ENCODE results near the gene FGGY. TPM values are rescaled to one million over a fixed set of nuclear protein-coding genes. Genes with fewer than 3 reads are reported as not detected.

The FGGY gene
- total RNA-seq, 2 donors from 2014 or later, result 14.1 to 14.8 TPM

- H3K36me3 Mint-ChIP-seq (ENCODE audit: low read depth), result peaks cover 1% of the 10 kb centered on the region
- Histone ChIP-seq H3K36me3 (ENCODE audit: control insufficient read depth, insufficient read depth, low read length) (no peaks in the 10 kb centered on the region), H3K27ac (ENCODE audit: low read depth, low read length) (no peak overlapping the region), H3K9ac (ENCODE audit: extremely low read depth, low read length, poor library complexity, severe bottlenecking) (no peak overlapping the region), H3K4me1 (ENCODE audit: control insufficient read depth, insufficient read depth, low read length) (no peaks in the 10 kb centered on the region), H3K9me3 (ENCODE audit: control insufficient read depth, low read length) (no peaks in the 10 kb centered on the region), H3K27me3 (ENCODE audit: control insufficient read depth, insufficient read depth, low read length, poor library complexity, severe bottlenecking) (no peaks in the 10 kb centered on the region), H3K4me3 (ENCODE audit: low read length) (no peak overlapping the region)
- TF ChIP-seq CTCF (conservative IDR thresholded peaks at IDR 0.05), result no peak
- H3K4me1 Mint-ChIP-seq, result peaks cover 5% of the 10 kb centered on the region
- WGBS, 2 experiments (ENCODE audit: insufficient coverage in 1 of 2, insufficient read length in 1 of 2), result 88 to 100% methylated on average over 1 to 5 of the region's 5 CpGs
- H3K27ac Mint-ChIP-seq, result no peak overlapping the region
- no peaks in the 10 kb centered on the region for H3K27me3 Mint-ChIP-seq (ENCODE audit: insufficient read depth)
- no peaks in the 10 kb centered on the region for H3K9me3 Mint-ChIP-seq
- H3K4me3 Mint-ChIP-seq, result no peak overlapping the region
- no peak for DNase-seq
Observed at GRCh38 chr1:59565611-59566410, 268.9 kb downstream of the FGGY start.

GRCh38 chr1:59568158-59568935, 271.5 kb downstream of the FGGY start:
- no peak for DNase-seq
- H3K27ac Mint-ChIP-seq, result no peak overlapping the region
- Histone ChIP-seq H3K4me1 (ENCODE audit: control insufficient read depth, insufficient read depth, low read length) (no peaks in the 10 kb centered on the region), H3K27ac (ENCODE audit: low read depth, low read length) (no peak overlapping the region), H3K9me3 (ENCODE audit: control insufficient read depth, low read length) (no peaks in the 10 kb centered on the region), H3K27me3 (ENCODE audit: control insufficient read depth, insufficient read depth, low read length, poor library complexity, severe bottlenecking) (no peaks in the 10 kb centered on the region), H3K36me3 (ENCODE audit: control insufficient read depth, insufficient read depth, low read length) (no peaks in the 10 kb centered on the region), H3K4me3 (ENCODE audit: low read length) (no peak overlapping the region), H3K9ac (ENCODE audit: extremely low read depth, low read length, poor library complexity, severe bottlenecking) (no peak overlapping the region)
- peak; percentile 60 for TF ChIP-seq CTCF (conservative IDR thresholded peaks at IDR 0.05)
- H3K9me3 Mint-ChIP-seq, result no peaks in the 10 kb centered on the region
- H3K4me3 Mint-ChIP-seq, result no peak overlapping the region
- H3K4me1 Mint-ChIP-seq, result peaks cover 15% of the 10 kb centered on the region
- no peaks in the 10 kb centered on the region for H3K27me3 Mint-ChIP-seq (ENCODE audit: insufficient read depth)
- WGBS, 2 experiments (ENCODE audit: insufficient coverage in 1 of 2, insufficient read length in 1 of 2), result 81 to 94% methylated on average over 4 to 5 of the region's 6 CpGs
- H3K36me3 Mint-ChIP-seq (ENCODE audit: low read depth), result no peaks in the 10 kb centered on the region

GRCh38 chr1:59569198-59569597, 272.3 kb downstream of the FGGY start:
- H3K4me1 Mint-ChIP-seq, result peaks cover 15% of the 10 kb centered on the region
- H3K4me3 Mint-ChIP-seq, result no peak overlapping the region
- Histone ChIP-seq H3K4me1 (ENCODE audit: control insufficient read depth, insufficient read depth, low read length) (no peaks in the 10 kb centered on the region), H3K4me3 (ENCODE audit: low read length) (no peak overlapping the region), H3K27ac (ENCODE audit: low read depth, low read length) (no peak overlapping the region), H3K36me3 (ENCODE audit: control insufficient read depth, insufficient read depth, low read length) (no peaks in the 10 kb centered on the region), H3K27me3 (ENCODE audit: control insufficient read depth, insufficient read depth, low read length, poor library complexity, severe bottlenecking) (no peaks in the 10 kb centered on the region), H3K9me3 (ENCODE audit: control insufficient read depth, low read length) (peaks cover 8% of the 10 kb centered on the region), H3K9ac (ENCODE audit: extremely low read depth, low read length, poor library complexity, severe bottlenecking) (no peak overlapping the region)
- WGBS, 2 experiments (ENCODE audit: insufficient coverage in 1 of 2, insufficient read length in 1 of 2), result 83 to 91% methylated on average over 1 of the region's 2 CpGs
- DNase-seq, result no peak
- TF ChIP-seq CTCF (conservative IDR thresholded peaks at IDR 0.05), result no peak
- H3K27ac Mint-ChIP-seq, result no peak overlapping the region
- peaks cover 2% of the 10 kb centered on the region for H3K36me3 Mint-ChIP-seq (ENCODE audit: low read depth)
- H3K9me3 Mint-ChIP-seq, result peaks cover 5% of the 10 kb centered on the region
- H3K27me3 Mint-ChIP-seq (ENCODE audit: insufficient read depth), result no peaks in the 10 kb centered on the region

All from endodermal cell (in vitro differentiated cells).